Choroid plexus epithelial cell (primary cell): ENCODE results near the gene CDH5.

Experiments used
- DNase-seq: peaks from one replicate; pipeline ENCODE4 v3.0.0-alpha.2; 2010; ENCODE audit warnings: low read depth
- H3K4me3 ChIP-seq: 2 replicates; pipeline ENCODE4 v1.5.1; 2011; ENCODE audit warnings: low read depth, mild to moderate bottlenecking, control low read depth, low read length, moderate library complexity
- TF ChIP-seq, protein P1 (sequence below): conservative IDR thresholded peaks from 2 replicates; pipeline ENCODE4 v1.5.1; 2011; ENCODE audit warnings: low read depth, mild to moderate bottlenecking, control low read depth, inconsistent platforms, low read length, moderate library complexity

CDH5 gene

DNA sequence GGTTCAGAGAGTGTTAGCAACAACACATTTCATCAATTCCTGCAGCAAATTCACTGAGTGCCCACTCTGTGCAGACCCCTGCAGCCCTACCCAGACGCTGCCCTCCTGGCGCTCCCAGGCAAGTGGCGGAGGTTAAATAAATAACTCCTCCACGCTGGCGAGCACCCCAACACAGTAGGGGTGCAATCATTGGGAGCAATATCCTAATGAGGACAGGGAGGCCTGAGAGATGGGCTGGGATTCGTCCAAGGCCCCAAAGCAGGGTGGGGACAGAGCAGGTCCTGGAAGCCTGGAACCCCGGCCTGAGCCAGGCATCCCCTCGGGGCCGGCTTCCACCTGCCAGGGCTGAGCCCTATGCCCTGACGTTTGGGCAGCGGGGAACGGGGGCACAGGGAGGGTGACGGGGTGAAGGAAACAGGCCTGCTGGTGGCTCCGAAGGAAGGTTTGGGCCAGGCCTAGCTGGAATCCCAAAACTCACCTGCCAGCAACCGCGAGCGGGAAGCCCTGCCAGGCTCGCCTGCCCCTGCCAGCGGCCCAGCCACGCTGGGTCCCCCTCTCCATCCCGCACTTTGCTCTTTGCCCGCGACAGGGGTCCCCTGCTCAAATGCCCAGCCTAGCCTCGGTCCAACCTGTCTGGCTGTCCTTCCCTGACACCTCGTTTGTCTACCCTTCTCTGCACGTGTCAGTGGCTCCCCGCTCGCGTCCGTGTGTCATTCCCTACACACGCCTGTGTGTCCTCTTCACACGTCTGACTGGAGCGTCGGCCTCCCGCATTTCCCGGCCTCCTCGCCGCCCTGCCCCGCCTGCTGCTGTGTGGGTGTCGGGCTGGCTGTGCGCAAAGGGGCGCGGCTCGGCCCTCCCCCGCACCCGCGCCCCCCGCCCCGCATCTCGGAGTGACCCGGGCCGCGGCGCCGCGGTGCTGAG lies 59.9 kb downstream of the CDH5 start:
- peak overlapping the region; percentile 32 for H3K4me3 ChIP-seq
- TF ChIP-seq, protein P1, sequence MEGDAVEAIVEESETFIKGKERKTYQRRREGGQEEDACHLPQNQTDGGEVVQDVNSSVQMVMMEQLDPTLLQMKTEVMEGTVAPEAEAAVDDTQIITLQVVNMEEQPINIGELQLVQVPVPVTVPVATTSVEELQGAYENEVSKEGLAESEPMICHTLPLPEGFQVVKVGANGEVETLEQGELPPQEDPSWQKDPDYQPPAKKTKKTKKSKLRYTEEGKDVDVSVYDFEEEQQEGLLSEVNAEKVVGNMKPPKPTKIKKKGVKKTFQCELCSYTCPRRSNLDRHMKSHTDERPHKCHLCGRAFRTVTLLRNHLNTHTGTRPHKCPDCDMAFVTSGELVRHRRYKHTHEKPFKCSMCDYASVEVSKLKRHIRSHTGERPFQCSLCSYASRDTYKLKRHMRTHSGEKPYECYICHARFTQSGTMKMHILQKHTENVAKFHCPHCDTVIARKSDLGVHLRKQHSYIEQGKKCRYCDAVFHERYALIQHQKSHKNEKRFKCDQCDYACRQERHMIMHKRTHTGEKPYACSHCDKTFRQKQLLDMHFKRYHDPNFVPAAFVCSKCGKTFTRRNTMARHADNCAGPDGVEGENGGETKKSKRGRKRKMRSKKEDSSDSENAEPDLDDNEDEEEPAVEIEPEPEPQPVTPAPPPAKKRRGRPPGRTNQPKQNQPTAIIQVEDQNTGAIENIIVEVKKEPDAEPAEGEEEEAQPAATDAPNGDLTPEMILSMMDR: no peak
- DNase-seq: no peak

DNA sequence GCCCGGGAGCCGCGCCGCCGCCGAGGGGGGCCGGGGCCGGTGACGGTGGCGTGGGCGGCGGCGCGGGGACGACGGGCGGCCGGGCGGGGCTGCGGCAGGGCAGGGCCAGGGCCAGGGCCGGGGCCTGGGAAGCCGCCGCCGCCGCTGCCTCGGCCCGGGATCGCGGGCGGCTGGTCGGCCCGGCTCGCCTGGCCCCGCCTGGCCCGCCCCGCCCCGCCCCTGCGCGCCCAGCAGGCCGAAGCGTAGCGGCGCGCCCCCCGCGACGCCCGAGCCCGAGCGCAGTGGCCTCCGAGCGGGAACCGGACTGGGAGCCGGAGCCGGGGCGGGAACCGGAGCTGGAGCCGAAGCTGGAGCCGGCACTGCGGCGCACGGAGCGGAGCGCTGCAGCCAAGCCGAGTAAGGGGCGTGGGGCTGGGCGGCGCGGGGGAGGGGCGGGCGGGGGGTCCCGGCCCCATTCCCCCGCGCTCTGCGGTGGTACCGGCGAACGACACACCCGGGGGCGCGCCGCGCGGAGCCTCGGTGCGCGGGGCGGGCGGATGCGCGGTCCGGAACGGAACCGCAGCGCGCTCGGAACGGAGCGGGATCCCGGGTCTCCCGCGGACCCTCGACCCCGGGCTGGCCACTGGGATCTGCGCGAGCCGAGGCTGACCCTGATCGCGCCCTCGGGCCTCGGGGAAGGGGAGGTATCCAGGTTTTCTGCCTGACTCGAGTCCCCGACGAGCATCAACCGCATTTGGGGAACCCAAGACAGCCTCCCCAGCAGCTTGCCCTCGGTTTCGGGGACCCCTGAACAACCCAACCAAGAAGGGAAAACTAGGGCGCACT lies 60.8 kb downstream of the CDH5 start, which contains the start of gene BEAN1:
BEAN1 (plus strand) TSS at position 260 of the 825 bp plus-strand sequence. CDS start 10,382 bp downstream, outside the sequence.
- TF ChIP-seq, protein P1: no peak
- peak; percentile 21 for DNase-seq
- peak within 1 kb of the TSS; percentile 44 for H3K4me3 ChIP-seq

DNA sequence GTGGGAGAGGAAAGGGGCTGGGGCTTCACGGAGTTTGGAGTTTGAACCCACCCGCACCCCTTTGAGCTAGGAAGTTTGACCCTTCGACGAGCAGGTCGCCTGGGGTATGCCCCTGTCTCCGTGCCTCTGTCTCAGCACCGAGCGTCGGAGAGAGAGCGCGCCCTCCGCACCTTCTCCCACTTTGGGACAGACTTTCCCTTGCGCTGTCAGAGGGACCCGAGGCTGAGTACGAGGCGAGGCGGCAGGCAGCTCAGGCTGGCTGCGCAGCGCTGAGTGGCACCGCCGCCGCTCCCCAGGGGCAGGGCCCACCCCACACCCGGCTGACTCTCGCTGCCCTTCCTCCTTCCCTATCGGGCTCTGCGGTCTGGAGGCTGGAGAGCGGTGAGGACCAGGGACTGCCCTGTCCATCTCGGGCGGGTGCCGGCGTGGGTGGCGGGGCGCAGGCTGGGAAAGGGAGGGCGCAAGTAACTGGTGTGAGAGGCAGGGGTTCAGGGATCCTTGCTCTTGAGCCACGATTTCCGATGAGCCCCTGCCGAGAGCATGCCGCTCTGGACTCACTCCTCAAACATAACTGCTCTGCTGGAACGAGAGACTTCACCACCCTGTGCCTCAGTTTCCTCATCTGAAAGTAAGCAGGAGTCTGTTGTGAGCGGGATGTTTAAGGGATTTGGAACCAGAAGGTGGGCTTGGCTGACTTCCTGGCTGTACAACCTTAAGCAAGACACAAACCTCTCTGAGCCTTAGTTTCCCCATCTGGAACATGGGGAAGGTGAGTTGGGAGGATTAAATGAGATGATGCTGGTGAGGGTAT lies 61.6 kb downstream of the CDH5 start:
- H3K4me3 ChIP-seq: peak overlapping the region; percentile 44
- no peak for DNase-seq
- TF ChIP-seq, protein P1: no peak

DNA sequence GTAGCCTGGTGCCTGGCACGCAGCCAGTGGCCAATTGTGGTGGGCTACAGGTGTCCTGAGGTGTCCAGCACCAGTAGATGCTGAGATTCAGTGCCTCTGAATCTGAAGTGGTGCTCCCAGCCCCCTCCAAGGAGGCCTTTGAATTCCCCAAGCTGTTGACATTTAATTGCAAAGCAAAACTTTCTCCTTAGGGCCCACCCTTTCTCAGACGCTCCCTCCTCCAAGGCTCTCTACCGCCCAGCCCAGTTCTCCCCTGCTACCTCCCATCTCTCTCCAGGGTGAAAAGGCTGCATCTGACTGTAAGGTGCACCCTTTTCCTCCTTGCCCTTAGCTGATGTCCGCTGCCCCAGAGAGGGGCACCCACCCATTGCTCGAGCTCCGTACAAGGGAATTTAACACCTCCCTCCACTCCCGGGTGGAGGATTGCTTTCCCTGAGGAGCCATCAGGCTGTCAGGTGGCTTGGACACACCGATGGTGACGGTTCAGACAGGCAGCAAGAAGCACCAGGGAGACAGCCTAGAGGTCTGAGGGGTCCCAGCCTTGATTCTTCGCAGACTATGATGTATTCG lies 62.3 kb downstream of the CDH5 start:
- TF ChIP-seq, protein P1: no peak
- no peak for DNase-seq
- no peak overlapping the region for H3K4me3 ChIP-seq

DNA sequence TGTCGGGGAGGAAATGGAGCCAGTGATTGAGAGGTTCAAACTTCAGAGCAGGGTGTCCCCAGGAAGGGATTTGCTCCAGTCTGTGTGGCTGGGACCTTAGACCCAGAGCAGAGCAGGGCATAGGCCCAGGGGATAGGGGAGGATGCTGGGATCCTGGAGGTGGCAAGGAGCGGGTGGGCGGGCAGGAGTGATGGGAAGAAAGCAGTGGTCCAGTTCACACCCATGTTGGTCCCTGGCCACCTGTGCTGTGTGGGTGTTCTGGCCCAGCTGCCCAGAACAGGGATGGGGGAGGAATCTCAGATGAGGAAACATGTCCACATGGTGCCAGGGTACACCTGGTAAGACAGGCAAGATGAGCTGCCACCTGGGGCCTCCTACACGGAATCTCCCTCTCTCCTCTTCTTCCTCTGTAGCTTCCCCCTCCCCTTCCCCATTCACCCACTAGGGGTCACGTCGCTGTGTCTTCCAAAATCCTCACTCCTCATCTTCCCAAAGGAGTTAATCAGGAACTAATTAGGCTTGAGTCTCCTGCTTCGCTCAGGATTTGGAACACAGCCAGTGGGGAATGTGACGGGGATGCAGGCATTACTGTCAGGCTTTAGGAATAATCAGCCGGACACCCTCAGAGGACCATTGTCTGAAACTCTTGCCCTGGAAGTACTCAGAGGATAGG lies 62.9 kb downstream of the CDH5 start:
- no peak for DNase-seq
- H3K4me3 ChIP-seq: no peak overlapping the region
- TF ChIP-seq, protein P1: peak; percentile 24

DNA sequence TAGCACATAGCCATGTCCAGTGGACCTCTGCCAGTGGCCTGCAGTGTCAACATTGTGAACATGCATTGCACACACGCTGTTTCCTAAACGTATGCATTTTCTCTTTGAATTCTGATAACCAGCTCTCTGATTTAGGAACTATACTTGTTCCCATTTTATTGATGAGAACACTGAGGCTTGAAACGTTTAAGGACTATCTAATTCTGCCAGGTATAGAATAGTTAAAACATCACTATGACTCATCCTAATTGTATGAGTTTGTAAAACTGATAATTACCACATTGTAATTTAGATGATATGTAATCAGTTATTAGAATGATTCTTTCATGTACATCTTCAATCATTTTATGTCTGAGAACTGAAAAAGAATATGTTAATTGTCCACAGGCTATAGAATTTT lies 63.7 kb downstream of the CDH5 start:
- TF ChIP-seq, protein P1: no peak
- no peak for DNase-seq
- H3K4me3 ChIP-seq: no peak overlapping the region
